GM12878 (cell line): ENCODE measurements around the gene EEFSEC. TPM values are rescaled to one million over a fixed set of nuclear protein-coding genes. Genes with fewer than 3 reads are reported as not detected.

Source experiments
- ATAC-seq: fragments of 200-7000 bp; cut with Tn5 transposase; 3 replicates; pipeline ENCODE4 v1.9.1; 2020; ENCODE audit warnings: mild to moderate bottlenecking, moderate library complexity
- BruUV-seq: library from RNA; stranded (reverse); fragments of 400-500 nt; replicated peaks from 2 replicates; lab custom pipeline; 2021; lab: Mats Ljungman, UMichigan
- CTCF ChIA-PET: fragments of 300-600 bp; sonication (Branson Sonifier 250); formaldehyde crosslinking; extraction: SDS; loops from one replicate; lab custom pipeline; 2021; ENCODE audit warnings: inconsistent platforms; lab: Yijun Ruan, JAX
- POLR2A ChIA-PET: fragments of 350-600 bp; formaldehyde crosslinking; extraction: SDS; loops from one replicate; lab custom pipeline; 2021; ENCODE audit warnings: inconsistent platforms; lab: Charles Lee
- RAD21 ChIA-PET: fragments of 300-600 bp; sonication (Branson Sonifier 250); formaldehyde crosslinking; loops from one replicate; lab custom pipeline; 2023; ENCODE audit warnings: antibody characterized with exemption; ENCODE audit not compliant: unreplicated experiment; lab: Charles Lee
- SMC1A ChIA-PET: fragments of 300-600 bp; sonication (Branson Sonifier 250); formaldehyde crosslinking; loops from one replicate; lab custom pipeline; 2023; ENCODE audit not compliant: unreplicated experiment, uncharacterized antibody; lab: Charles Lee
- DNase-seq: peaks from one replicate; pipeline ENCODE4 v3.0.0-alpha.2; 2011; ENCODE audit warnings: low read depth, low spot score
- FAIRE-seq: peaks from 3 replicates; lab custom pipeline; 2011; peaks lifted over from hg19 to GRCh38; lab: Jason Lieb, UNC
- H2AFZ ChIP-seq: 2 replicates; pipeline ENCODE4 v1.6.0; 2011; ENCODE audit warnings: low read depth, low read length, control low read depth; ENCODE audit not compliant: control insufficient read depth
- H3K27ac ChIP-seq: 2 replicates; pipeline ENCODE4 v1.5.1; 2011; ENCODE audit warnings: control low read depth; ENCODE audit not compliant: control insufficient read depth, insufficient read depth
- H3K27me3 ChIP-seq, 2 experiments: replicated peaks in 1 of 2; 2 replicates each; pipeline versions ENCODE4 v1.6.0 to v1.6.1; 2011; ENCODE audit warnings: low read length in 1 of 2; ENCODE audit not compliant: control insufficient read depth in 2 of 2, insufficient read depth in 2 of 2
- H3K36me3 ChIP-seq, 2 experiments: 2 replicates each; pipeline ENCODE4 v1.5.1; 2011; ENCODE audit warnings: low read length in 1 of 2; ENCODE audit not compliant: control insufficient read depth in 2 of 2, insufficient read depth in 2 of 2
- H3K4me1 ChIP-seq: 2 replicates; pipeline ENCODE4 v1.6.1; 2011; ENCODE audit warnings: mild to moderate bottlenecking, low read length, moderate library complexity, mixed read lengths; ENCODE audit not compliant: control insufficient read depth, insufficient read depth
- H3K4me2 ChIP-seq: 2 replicates; pipeline ENCODE4 v1.6.0; 2011; ENCODE audit warnings: control low read depth; ENCODE audit not compliant: control insufficient read depth, insufficient read depth
- H3K4me3 ChIP-seq: fragments of 200-600 bp; sonication (generic); 2 replicates; pipeline ENCODE4 v1.5.1; 2016
- H3K79me2 ChIP-seq: 2 replicates; pipeline ENCODE4 v1.6.0; 2011; ENCODE audit warnings: low read length; ENCODE audit not compliant: control insufficient read depth, insufficient read depth
- H3K9ac ChIP-seq: 2 replicates; pipeline ENCODE4 v1.8.0; 2011; ENCODE audit warnings: low read length, control low read depth, mixed read lengths; ENCODE audit not compliant: control insufficient read depth, insufficient read depth
- H3K9me3 ChIP-seq: replicated peaks from 3 replicates; pipeline ENCODE4 v1.5.1; 2011; ENCODE audit warnings: mild to moderate bottlenecking, low read length; ENCODE audit not compliant: control insufficient read depth, insufficient read depth
- H4K20me1 ChIP-seq: 2 replicates; pipeline ENCODE4 v1.6.0; 2011; ENCODE audit not compliant: control insufficient read depth, insufficient read depth
- HCFC1 ChIP-seq: fragments of 150-350 bp; IDR thresholded peaks from 2 replicates; pipeline ENCODE4 v1.6.1; 2014; ENCODE audit warnings: low read length
- KDM1A ChIP-seq: fragments of 200-600 bp; sonication (generic); IDR thresholded peaks from 2 replicates; pipeline ENCODE4 v1.6.1; 2016; ENCODE audit warnings: borderline replicate concordance
- LARP7 ChIP-seq: fragments of 450-650 bp; IDR thresholded peaks from 2 replicates; pipeline ENCODE4 v1.6.1; 2017; ENCODE audit warnings: mild to moderate bottlenecking
- MEF2B ChIP-seq: fragments of 450-650 bp; IDR thresholded peaks from 2 replicates; pipeline ENCODE4 v1.6.1; 2018; ENCODE audit warnings: mild to moderate bottlenecking, moderate library complexity; ENCODE audit not compliant: partially characterized antibody, poor library complexity, severe bottlenecking
- MTA2 ChIP-seq: fragments of 450-650 bp; IDR thresholded peaks from 2 replicates; pipeline ENCODE4 v1.6.1; 2016; ENCODE audit warnings: low read depth, mild to moderate bottlenecking, moderate library complexity
- NFYA ChIP-seq: IDR thresholded peaks from 2 replicates; pipeline ENCODE4 v1.6.1; 2011; ENCODE audit warnings: low read depth, mild to moderate bottlenecking, low read length, improper control_type of control experiment, borderline replicate concordance
- POLR2AphosphoS2 ChIP-seq: IDR thresholded peaks from 2 replicates; pipeline ENCODE4 v1.6.1; 2011; ENCODE audit warnings: low read depth, mild to moderate bottlenecking, low read length, improper control_type of control experiment, moderate library complexity
- RAD51 ChIP-seq: fragments of 450-650 bp; IDR thresholded peaks from 2 replicates; pipeline ENCODE4 v1.6.1; 2016; ENCODE audit warnings: moderate library complexity, mild to moderate bottlenecking, inconsistent platforms
- SMAD1 ChIP-seq: fragments of 450-650 bp; IDR thresholded peaks from 2 replicates; pipeline ENCODE4 v1.6.1; 2018; ENCODE audit warnings: mild to moderate bottlenecking, low read depth; ENCODE audit not compliant: partially characterized antibody
- SMC3 ChIP-seq: IDR thresholded peaks from 2 replicates; pipeline ENCODE4 v1.6.1; 2011; ENCODE audit warnings: low read length, improper control_type of control experiment, borderline replicate concordance
- SP1 ChIP-seq: IDR thresholded peaks from one replicate; pipeline ENCODE4 v1.6.1; 2011; ENCODE audit warnings: low read depth, low read length
- ZNF217 ChIP-seq: fragments of 450-650 bp; IDR thresholded peaks from 2 replicates; pipeline ENCODE4 v1.6.1; 2017; ENCODE audit warnings: antibody characterized with exemption, mild to moderate bottlenecking
- whole genome bisulfite sequencing: methylation state at CpG from one replicate; pipeline ENCODE4 v1.1.6; 2016; ENCODE audit warnings: low lambda C conversion rate; ENCODE audit not compliant: insufficient replicate concordance, insufficient coverage; ENCODE audit errors: missing lambda C conversion rate; 5-methylcytosine and 5-hydroxymethylcytosine counted together
- in situ Hi-C: fragments of 300-500 bp; cut with MboI; formaldehyde crosslinking; loops from 9 replicates; pipeline ENCODE4 v1.14.3; 2018; ENCODE audit warnings: mixed read lengths
- intact Hi-C: fragments of 100-400 bp; cut with micrococcal nuclease; formaldehyde crosslinking; loops from one replicate; pipeline ENCODE4 v1.14.2; 2022; ENCODE audit not compliant: unreplicated experiment
- polyA plus RNA-seq, 11 experiments: library from polyadenylated mRNA; depleted of rRNA in 4 of 11; unstranded in 6 of 11; stranded (reverse) in 5 of 11; fragments of >200 nt; fragmentation: Nextera tagmentation in 4 of 11; fragmentation: Illumina TruSeq in 1 of 11; extraction: Ambion mirVana in 4 of 11; extraction: Trizol in 1 of 11; gene quantifications; 1 replicate in 1 of 11; 2 replicates in 10 of 11; pipeline versions ENCODE4 v1.2.1 to v1.2.3, GENCODE V29; 2011 to 2016; ENCODE audit warnings: inconsistent platforms in 2 of 11, missing spikeins in 2 of 11, low read depth in 1 of 11
- total RNA-seq, 4 experiments: library from RNA; depleted of rRNA in 3 of 4; stranded (reverse); fragments of >200 nt in 3 of 4; fragmentation: Illumina TruSeq in 1 of 4; extraction: Trizol in 1 of 4; gene quantifications; 2 replicates each; pipeline versions ENCODE4 v1.2.1 to v1.2.3, GENCODE V29; 2013 to 2021
- TF ChIP-seq, protein P1 (sequence below), 3 experiments: IDR thresholded peaks in 2 of 3; conservative IDR thresholded peaks in 1 of 3; 2 replicates each; pipeline ENCODE4 v1.5.1; 2011; ENCODE audit warnings: low read depth in 3 of 3, low read length in 3 of 3, mild to moderate bottlenecking in 3 of 3, control low read depth in 2 of 3, moderate library complexity in 2 of 3, inconsistent platforms in 1 of 3, mixed read lengths in 1 of 3; ENCODE audit not compliant: control insufficient read depth in 2 of 3, insufficient read depth in 1 of 3; ENCODE audit errors: extremely low read depth in 1 of 3
- TF ChIP-seq, protein P2 (sequence below): fragments of 450-650 bp; formaldehyde crosslinking; IDR thresholded peaks from 2 replicates; pipeline ENCODE4 v1.4.0; 2022; ENCODE audit warnings: mild to moderate bottlenecking, moderate library complexity

Gene EEFSEC
- total and polyA plus RNA-seq, 10 of the 15 experiments (the other 5 are each of a cell fraction or from before 2014, with no cell fraction given): 0.29 to 29.1 (median 16.1) TPM

DNA sequence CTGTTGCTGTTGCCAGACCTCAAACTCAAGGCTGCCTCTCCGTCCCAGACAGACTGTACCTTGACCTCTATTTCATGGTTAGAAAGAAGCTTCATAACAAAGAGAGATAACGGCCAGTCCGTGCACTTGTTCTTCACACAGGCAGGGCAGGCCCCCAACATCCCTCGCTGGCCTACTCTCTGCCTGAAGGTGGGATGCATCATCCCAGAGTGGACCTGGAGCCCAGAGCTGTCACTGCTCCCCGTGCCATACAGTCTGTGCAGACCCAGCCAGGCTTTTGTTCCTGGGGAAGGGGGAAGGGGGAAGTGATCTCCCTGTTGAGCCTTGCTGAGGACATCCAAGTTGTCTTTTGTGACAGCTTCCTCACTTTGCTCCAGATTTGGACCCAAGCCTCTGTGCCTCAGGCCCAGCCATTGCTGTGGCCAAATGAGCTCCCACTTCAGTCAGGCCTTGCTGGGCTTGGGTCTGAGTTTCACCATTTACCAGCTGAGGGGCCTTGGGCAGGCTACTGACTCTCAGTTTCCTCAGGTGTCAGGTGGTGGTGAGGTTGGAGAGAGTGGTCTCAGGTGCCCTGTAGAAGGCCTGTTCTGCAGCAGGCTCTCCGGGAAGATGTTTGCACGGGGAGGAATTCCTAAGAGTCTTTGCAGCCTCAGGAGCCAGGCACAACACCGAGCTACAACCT lies 171.8 kb downstream of the EEFSEC start:
- 93% methylated on average over 8 of the region's 8 CpGs for WGBS
- Histone ChIP-seq H3K27ac (no peak overlapping the region), H3K36me3 (no peaks in the 10 kb centered on the region), H3K4me2 (no peak overlapping the region), H3K9ac (no peak overlapping the region), H4K20me1 (0 out of 2 replicates have a peak, but pooled peaks cover 3% of the 10 kb centered on the region), H3K9me3 (no peaks in the 10 kb centered on the region), H3K79me2 (no peaks in the 10 kb centered on the region), H2AFZ (no peak overlapping the region), H3K4me1 (no peaks in the 10 kb centered on the region), H3K4me3 (no peak overlapping the region), H3K27me3 (no peaks in the 10 kb centered on the region)
- ChIA-PET POLR2A (no interaction called here), CTCF (interaction anchor here (1.5 kb wide), 1 partner anchor 230 kb away, joined by 5 read pairs; no protein-coding TSS in a partner anchor), SMC1A (no interaction called here), RAD21 (no interaction called here)
- no peak for TF ChIP-seq MEF2B
- TF ChIP-seq LARP7: no peak
- TF ChIP-seq, protein P1, sequence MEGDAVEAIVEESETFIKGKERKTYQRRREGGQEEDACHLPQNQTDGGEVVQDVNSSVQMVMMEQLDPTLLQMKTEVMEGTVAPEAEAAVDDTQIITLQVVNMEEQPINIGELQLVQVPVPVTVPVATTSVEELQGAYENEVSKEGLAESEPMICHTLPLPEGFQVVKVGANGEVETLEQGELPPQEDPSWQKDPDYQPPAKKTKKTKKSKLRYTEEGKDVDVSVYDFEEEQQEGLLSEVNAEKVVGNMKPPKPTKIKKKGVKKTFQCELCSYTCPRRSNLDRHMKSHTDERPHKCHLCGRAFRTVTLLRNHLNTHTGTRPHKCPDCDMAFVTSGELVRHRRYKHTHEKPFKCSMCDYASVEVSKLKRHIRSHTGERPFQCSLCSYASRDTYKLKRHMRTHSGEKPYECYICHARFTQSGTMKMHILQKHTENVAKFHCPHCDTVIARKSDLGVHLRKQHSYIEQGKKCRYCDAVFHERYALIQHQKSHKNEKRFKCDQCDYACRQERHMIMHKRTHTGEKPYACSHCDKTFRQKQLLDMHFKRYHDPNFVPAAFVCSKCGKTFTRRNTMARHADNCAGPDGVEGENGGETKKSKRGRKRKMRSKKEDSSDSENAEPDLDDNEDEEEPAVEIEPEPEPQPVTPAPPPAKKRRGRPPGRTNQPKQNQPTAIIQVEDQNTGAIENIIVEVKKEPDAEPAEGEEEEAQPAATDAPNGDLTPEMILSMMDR (IDR thresholded peaks at IDR 0.05 in 2 of 3, conservative IDR thresholded peaks at IDR 0.05 in 1 of 3; ENCODE audit: control insufficient read depth in 2 of 3, extremely low read depth in 1 of 3, insufficient read depth in 1 of 3, low read depth in 3 of 3, low read length in 3 of 3): no peak
- no peak for TF ChIP-seq HCFC1
- TF ChIP-seq, protein P2, sequence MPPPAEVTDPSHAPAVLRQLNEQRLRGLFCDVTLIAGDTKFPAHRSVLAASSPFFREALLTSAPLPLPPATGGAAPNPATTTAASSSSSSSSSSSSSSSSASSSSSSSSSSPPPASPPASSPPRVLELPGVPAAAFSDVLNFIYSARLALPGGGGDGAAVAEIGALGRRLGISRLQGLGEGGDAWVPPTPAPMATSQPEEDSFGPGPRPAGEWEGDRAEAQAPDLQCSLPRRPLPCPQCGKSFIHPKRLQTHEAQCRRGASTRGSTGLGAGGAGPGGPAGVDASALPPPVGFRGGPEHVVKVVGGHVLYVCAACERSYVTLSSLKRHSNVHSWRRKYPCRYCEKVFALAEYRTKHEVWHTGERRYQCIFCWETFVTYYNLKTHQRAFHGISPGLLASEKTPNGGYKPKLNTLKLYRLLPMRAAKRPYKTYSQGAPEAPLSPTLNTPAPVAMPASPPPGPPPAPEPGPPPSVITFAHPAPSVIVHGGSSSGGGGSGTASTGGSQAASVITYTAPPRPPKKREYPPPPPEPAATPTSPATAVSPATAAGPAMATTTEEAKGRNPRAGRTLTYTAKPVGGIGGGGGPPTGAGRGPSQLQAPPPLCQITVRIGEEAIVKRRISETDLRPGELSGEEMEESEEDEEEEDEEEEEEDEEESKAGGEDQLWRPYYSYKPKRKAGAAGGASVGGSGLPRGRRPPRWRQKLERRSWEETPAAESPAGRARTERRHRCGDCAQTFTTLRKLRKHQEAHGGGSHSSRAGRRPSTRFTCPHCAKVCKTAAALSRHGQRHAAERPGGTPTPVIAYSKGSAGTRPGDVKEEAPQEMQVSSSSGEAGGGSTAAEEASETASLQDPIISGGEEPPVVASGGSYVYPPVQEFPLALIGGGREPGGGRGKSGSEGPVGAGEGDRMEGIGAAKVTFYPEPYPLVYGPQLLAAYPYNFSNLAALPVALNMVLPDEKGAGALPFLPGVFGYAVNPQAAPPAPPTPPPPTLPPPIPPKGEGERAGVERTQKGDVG (CRISPR knock-in tag): no peak
- no peak for TF ChIP-seq KDM1A
- no peak for TF ChIP-seq RAD51
- TF ChIP-seq ZNF217: no peak
- no peak for TF ChIP-seq NFYA
- TF ChIP-seq POLR2AphosphoS2: no peak
- no peak for TF ChIP-seq SP1
- no peak for TF ChIP-seq SMAD1
- no peak for TF ChIP-seq SMC3
- TF ChIP-seq MTA2: no peak
- intact Hi-C loops: no loop called here
- DNase-seq: no peak
- in situ Hi-C loops: no loop called here
- no peak for ATAC-seq
- BruUV-seq: no TSS peak
- FAIRE-seq: no peak
